Muscle of leg (tissue), 11 donors: ENCODE measurements around the gene COL4A2. TPM values are rescaled to one million over a fixed set of nuclear protein-coding genes. Genes with fewer than 3 reads are reported as not detected.

Experiments used
- DNase-seq: peaks from one replicate; pipeline ENCODE4 v3.0.0; 2013
- H3K27ac ChIP-seq: one replicate; pipeline ENCODE4 v1.5.1; 2013; ENCODE audit warnings: mild to moderate bottlenecking, low read length, control low read depth
- H3K27me3 ChIP-seq: one replicate; pipeline ENCODE4 v1.6.1; 2013; ENCODE audit warnings: low read length; ENCODE audit not compliant: control insufficient read depth, insufficient read depth
- H3K36me3 ChIP-seq: one replicate; pipeline ENCODE4 v1.6.1; 2013; ENCODE audit warnings: low read length; ENCODE audit not compliant: control insufficient read depth, insufficient read depth
- H3K4me1 ChIP-seq: one replicate; pipeline ENCODE4 v1.6.1; 2013; ENCODE audit warnings: low read length; ENCODE audit not compliant: control insufficient read depth, insufficient read depth
- H3K4me3 ChIP-seq: one replicate; pipeline ENCODE4 v1.5.1; 2013; ENCODE audit warnings: low read length, control low read depth
- H3K9me3 ChIP-seq: replicated peaks from 2 replicates; pipeline ENCODE4 v1.6.1; 2013; ENCODE audit warnings: low read depth, low read length; ENCODE audit not compliant: control insufficient read depth
- WGBS: methylation state at CpG from one replicate; pipeline ENCODE4 v1.1.5; 2013; ENCODE audit warnings: missing lambda C conversion rate; ENCODE audit not compliant: insufficient coverage; 5-methylcytosine and 5-hydroxymethylcytosine counted together
- polyA plus RNA-seq, 8 donors: library from polyadenylated mRNA; unstranded; fragments of 120-200 nt; gene quantifications; one replicate each; pipeline versions ENCODE4 v1.2.1 to v1.2.3, GENCODE V29; 2013; ENCODE audit warnings: inconsistent platforms in 1 of 8, low replicate concordance in 1 of 8; ENCODE audit not compliant: insufficient read length in 8 of 8, insufficient read depth in 1 of 8
- total RNA-seq: library from RNA; stranded (reverse); fragments of 120-200 nt; gene quantifications from one replicate; pipeline ENCODE4 v1.2.4, GENCODE V29; 2013

Gene COL4A2
- total and polyA plus RNA-seq, 9 donors: 429 to 712 (median 555) TPM

GRCh38 chr13:110413016-110413675 lies 106.1 kb downstream of the COL4A2 start:
- Histone ChIP-seq H3K27me3 (no peaks in the 10 kb centered on the region), H3K9me3 (no peaks in the 10 kb centered on the region), H3K27ac (peak overlapping the region; percentile 94), H3K4me1 (peaks cover 76% of the 10 kb centered on the region), H3K36me3 (peaks cover 11% of the 10 kb centered on the region), H3K4me3 (no peak overlapping the region)
- no peak for DNase-seq
- 77% methylated on average over 17 of the region's 17 CpGs for WGBS

- Histone ChIP-seq H3K36me3 (peaks cover 11% of the 10 kb centered on the region), H3K27me3 (no peaks in the 10 kb centered on the region), H3K4me3 (no peak overlapping the region), H3K9me3 (no peaks in the 10 kb centered on the region), H3K27ac (peak overlapping the region; percentile 94), H3K4me1 (peaks cover 74% of the 10 kb centered on the region)
- no peak for DNase-seq
- 91% methylated on average over 5 of the region's 6 CpGs for WGBS
Observed at GRCh38 chr13:110413676-110414040, 106.6 kb downstream of the COL4A2 start.

DNA sequence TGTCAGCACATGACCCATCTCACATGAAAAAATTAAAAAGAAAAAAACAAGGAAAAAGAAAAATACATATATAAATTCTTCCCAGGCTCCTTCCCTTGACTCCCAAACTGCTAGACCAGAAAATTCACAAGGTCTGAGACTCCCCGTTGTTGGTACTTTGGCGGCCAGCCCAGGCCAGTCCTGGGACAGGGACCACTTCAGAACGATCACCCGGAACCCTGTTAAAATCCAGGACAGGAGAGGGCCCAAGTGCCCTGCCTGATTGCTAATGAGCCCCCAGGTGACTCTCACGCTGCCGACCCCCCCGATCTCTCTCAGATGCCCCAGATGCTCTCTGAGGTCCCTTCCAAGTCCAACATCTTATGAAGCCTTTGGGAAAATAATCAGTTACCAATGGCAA lies 107.2 kb downstream of the COL4A2 start:
- no peak for DNase-seq
- 68% methylated on average over 7 of the region's 7 CpGs for WGBS
- no peaks in the 10 kb centered on the region for H3K27me3 ChIP-seq
- no peaks in the 10 kb centered on the region for H3K9me3 ChIP-seq
- H3K4me1 ChIP-seq: peaks cover 73% of the 10 kb centered on the region
- peak overlapping the region; percentile 15 for H3K27ac ChIP-seq
- H3K36me3 ChIP-seq: peaks cover 8% of the 10 kb centered on the region
- no peak overlapping the region for H3K4me3 ChIP-seq

DNA sequence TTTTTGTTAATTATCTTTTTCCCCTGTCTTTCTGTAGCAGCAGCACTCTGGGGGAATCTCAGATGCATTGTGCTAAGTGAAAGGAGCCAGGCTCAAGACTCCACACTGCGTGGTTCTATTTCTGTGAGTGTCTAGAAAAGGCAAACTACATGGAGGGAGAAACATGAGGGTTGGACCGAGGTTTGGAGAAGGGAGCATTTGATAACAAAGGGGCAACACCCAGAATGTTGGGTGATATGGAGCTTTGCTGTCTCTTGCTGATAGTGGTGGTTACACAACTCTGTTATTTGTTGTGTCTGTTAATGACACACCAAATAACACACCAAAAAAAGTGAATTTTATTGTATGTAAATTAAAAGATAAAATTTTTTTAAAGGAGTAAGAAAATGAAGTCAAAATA lies 107.8 kb downstream of the COL4A2 start:
- no peak overlapping the region for H3K27ac ChIP-seq
- no peak for DNase-seq
- peaks cover 13% of the 10 kb centered on the region for H3K36me3 ChIP-seq
- H3K4me1 ChIP-seq: peaks cover 67% of the 10 kb centered on the region
- H3K9me3 ChIP-seq: no peaks in the 10 kb centered on the region
- no peak overlapping the region for H3K4me3 ChIP-seq
- WGBS: 93% methylated on average over 2 of the region's 2 CpGs
- H3K27me3 ChIP-seq: no peaks in the 10 kb centered on the region

- H3K9me3 ChIP-seq: no peaks in the 10 kb centered on the region
- 88% methylated on average over 8 of the region's 8 CpGs for WGBS
- no peak overlapping the region for H3K27ac ChIP-seq
- no peaks in the 10 kb centered on the region for H3K27me3 ChIP-seq
- peaks cover 15% of the 10 kb centered on the region for H3K36me3 ChIP-seq
- DNase-seq: no peak
- no peak overlapping the region for H3K4me3 ChIP-seq
- H3K4me1 ChIP-seq: peaks cover 59% of the 10 kb centered on the region
Observed at GRCh38 chr13:110415669-110416068, 108.6 kb downstream of the COL4A2 start.

DNA sequence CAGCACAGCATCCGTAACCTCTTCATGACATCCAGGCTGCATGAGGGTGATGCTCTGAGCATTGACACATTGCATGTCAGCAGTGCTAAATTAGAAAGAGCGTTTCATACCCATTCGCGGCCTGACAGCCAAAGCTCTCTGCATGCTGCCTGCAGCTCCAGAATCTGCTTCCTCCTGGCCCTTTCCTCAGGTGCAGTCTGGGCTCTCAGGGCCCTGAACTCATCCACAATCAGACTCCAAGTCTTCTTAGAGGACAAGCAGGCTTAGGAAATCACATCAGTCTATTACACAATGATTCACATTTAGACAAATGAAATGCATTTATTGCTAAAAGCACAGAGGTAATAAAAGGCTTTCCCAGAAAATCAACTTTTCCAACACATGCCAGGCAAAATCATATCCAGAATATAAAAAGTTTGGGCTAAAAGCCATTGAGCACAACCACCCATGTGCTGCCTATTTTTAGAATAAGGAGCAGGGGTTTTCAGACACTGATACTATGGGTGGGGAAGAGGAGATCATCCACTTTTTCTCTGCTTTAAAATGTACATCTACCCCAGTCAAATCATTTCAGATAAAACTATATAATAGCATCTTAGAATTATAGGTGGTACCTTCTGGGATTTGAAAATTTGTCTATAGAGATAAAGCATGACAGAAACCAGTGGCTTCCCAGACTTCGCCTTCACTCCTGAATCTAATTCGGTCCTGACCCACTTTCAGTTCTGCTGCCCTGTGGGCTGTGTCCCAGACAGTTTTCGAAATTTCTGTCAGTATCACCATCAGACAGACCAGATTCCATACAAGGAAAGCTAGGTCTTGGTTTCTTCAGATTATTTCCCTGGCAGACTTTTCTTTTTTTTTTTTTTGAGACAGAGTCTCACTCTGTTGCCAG lies 109.3 kb downstream of the COL4A2 start:
- no peaks in the 10 kb centered on the region for H3K9me3 ChIP-seq
- peak overlapping the region; percentile 40 for H3K27ac ChIP-seq
- peaks cover 52% of the 10 kb centered on the region for H3K4me1 ChIP-seq
- peaks cover 15% of the 10 kb centered on the region for H3K36me3 ChIP-seq
- no peaks in the 10 kb centered on the region for H3K27me3 ChIP-seq
- WGBS: 71% methylated on average over 6 of the region's 7 CpGs
- no peak overlapping the region for H3K4me3 ChIP-seq
- no peak for DNase-seq

GRCh38 chr13:110418944-110419343 lies 111.9 kb downstream of the COL4A2 start:
- Histone ChIP-seq H3K4me3 (no peak overlapping the region), H3K36me3 (peaks cover 15% of the 10 kb centered on the region), H3K9me3 (no peaks in the 10 kb centered on the region), H3K4me1 (peaks cover 29% of the 10 kb centered on the region), H3K27ac (peak overlapping the region; percentile 66), H3K27me3 (no peaks in the 10 kb centered on the region)
- WGBS: 89% methylated on average over 3 of the region's 9 CpGs
- no peak for DNase-seq

- Histone ChIP-seq H3K27ac (peak overlapping the region; percentile 66), H3K4me1 (peaks cover 26% of the 10 kb centered on the region), H3K4me3 (no peak overlapping the region), H3K36me3 (peaks cover 15% of the 10 kb centered on the region), H3K9me3 (no peaks in the 10 kb centered on the region), H3K27me3 (no peaks in the 10 kb centered on the region)
- DNase-seq: no peak
- 88% methylated on average over 7 of the region's 14 CpGs for WGBS
Observed at GRCh38 chr13:110419381-110419791, 112.3 kb downstream of the COL4A2 start.

DNA sequence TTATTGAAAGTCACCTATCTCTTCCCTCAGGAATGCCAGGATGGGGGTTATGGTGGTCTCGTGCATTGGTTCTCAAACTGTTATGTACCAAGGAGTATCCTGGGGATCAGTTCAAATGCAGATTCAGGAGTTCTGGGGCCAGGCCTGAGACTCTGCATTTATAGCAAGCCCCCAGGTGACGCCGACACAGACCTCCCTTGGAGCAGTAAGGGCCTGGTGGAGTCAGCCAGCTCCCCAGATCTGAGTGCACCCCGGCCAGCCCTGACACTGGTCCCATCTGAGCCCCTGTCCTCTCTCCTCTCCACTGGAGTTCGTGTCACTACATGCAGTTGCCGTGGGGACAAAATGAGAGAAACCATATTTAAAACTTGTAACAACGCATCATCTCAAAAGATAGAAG lies 112.9 kb downstream of the COL4A2 start:
- 93% methylated on average over 7 of the region's 7 CpGs for WGBS
- Histone ChIP-seq H3K36me3 (peaks cover 18% of the 10 kb centered on the region), H3K4me3 (no peak overlapping the region), H3K4me1 (peaks cover 27% of the 10 kb centered on the region), H3K27ac (peak overlapping the region; percentile 66), H3K27me3 (no peaks in the 10 kb centered on the region), H3K9me3 (no peaks in the 10 kb centered on the region)
- no peak for DNase-seq

- WGBS: 100% methylated on average over 3 of the region's 6 CpGs
- H3K27ac ChIP-seq: no peak overlapping the region
- H3K27me3 ChIP-seq: no peaks in the 10 kb centered on the region
- no peak for DNase-seq
- H3K9me3 ChIP-seq: no peaks in the 10 kb centered on the region
- H3K4me3 ChIP-seq: no peak overlapping the region
- peaks cover 21% of the 10 kb centered on the region for H3K36me3 ChIP-seq
- peaks cover 30% of the 10 kb centered on the region for H3K4me1 ChIP-seq
Observed at GRCh38 chr13:110420626-110421025, 113.5 kb downstream of the COL4A2 start.
